Calu3 (cell line): ENCODE data around the gene ACADSB. TPM values are rescaled to one million over a fixed set of nuclear protein-coding genes. Genes with fewer than 3 reads are reported as not detected.

Experiments used
- BruUV-seq: library from RNA; stranded (reverse); fragments of 400-500 nt; replicated peaks from 2 replicates; lab custom pipeline; 2021; lab: Mats Ljungman, UMichigan
- CTCF ChIA-PET: fragments of 300-600 bp; sonication (Branson Sonifier 250); formaldehyde crosslinking; loops from one replicate; lab custom pipeline; 2022; ENCODE audit warnings: antibody characterized with exemption; lab: Charles Lee
- DNase-seq: peaks from one replicate; pipeline ENCODE4 v3.0.0; 2022
- H3K27ac Mint-ChIP-seq: one replicate; pipeline ENCODE4 v1.8.0; 2022; ENCODE audit warnings: mixed read lengths; ENCODE audit not compliant: unreplicated experiment
- H3K27me3 Mint-ChIP-seq: one replicate; pipeline ENCODE4 v1.8.0; 2022; ENCODE audit warnings: mixed read lengths; ENCODE audit not compliant: unreplicated experiment
- H3K36me3 Mint-ChIP-seq: one replicate; pipeline ENCODE4 v1.8.0; 2022; ENCODE audit warnings: mild to moderate bottlenecking, moderate library complexity, mixed read lengths; ENCODE audit not compliant: insufficient read depth, unreplicated experiment
- H3K4me1 Mint-ChIP-seq: one replicate; pipeline ENCODE4 v1.8.0; 2022; ENCODE audit warnings: mild to moderate bottlenecking, low read depth, mixed read lengths; ENCODE audit not compliant: unreplicated experiment
- H3K4me3 Mint-ChIP-seq: one replicate; pipeline ENCODE4 v1.8.0; 2022; ENCODE audit warnings: mild to moderate bottlenecking, low read depth, moderate library complexity, mixed read lengths; ENCODE audit not compliant: unreplicated experiment
- H3K9me3 Mint-ChIP-seq: one replicate; pipeline ENCODE4 v1.8.0; 2022; ENCODE audit warnings: low read depth, mixed read lengths; ENCODE audit not compliant: unreplicated experiment
- CTCF ChIP-seq: fragments of 200-600 bp; IDR thresholded peaks from one replicate; pipeline ENCODE4 v1.8.0; 2022; ENCODE audit warnings: antibody characterized with exemption; ENCODE audit not compliant: unreplicated experiment
- intact Hi-C: fragments of 100-400 bp; cut with micrococcal nuclease; formaldehyde crosslinking; loops from one replicate; pipeline ENCODE4 v1.10.0; 2022; ENCODE audit not compliant: unreplicated experiment
- total RNA-seq: library from RNA; stranded (reverse); gene quantifications from 2 replicates; pipeline ENCODE4 v1.2.3, GENCODE V29; 2022

Gene ACADSB
- total RNA-seq, 1 experiment from 2014 or later, result 11.3 TPM

DNA sequence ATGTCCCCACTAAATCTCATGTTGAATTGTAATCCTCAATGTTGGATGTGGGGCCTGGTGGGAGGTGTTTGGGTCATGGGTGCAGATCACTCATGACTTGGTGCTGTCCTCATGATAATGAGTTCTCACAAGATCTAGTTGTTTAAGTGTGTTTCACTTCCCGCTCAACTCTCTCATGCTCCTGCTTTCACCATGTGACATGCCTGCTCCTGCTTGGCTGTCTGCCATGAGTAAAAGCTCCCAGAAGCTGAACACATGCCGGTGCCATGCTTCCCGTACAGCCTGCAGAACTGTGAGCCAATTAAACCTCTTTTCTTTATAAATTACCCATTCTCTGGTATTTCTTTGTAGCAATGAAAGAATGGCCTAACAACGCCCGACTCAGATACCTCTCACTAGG lies 34.8 kb upstream of the ACADSB start:
- H3K9me3 Mint-ChIP-seq, result peaks cover 2% of the 10 kb centered on the region
- no peak overlapping the region for H3K4me3 Mint-ChIP-seq
- H3K27ac Mint-ChIP-seq, result no peak overlapping the region
- H3K27me3 Mint-ChIP-seq, result no peaks in the 10 kb centered on the region
- intact Hi-C loops, result no loop called here
- BruUV-seq, result no TSS peak
- DNase-seq, result no peak
- H3K4me1 Mint-ChIP-seq, result no peaks in the 10 kb centered on the region
- CTCF ChIA-PET, result no interaction called here
- no peaks in the 10 kb centered on the region for H3K36me3 Mint-ChIP-seq
- TF ChIP-seq CTCF, result no peak

DNA sequence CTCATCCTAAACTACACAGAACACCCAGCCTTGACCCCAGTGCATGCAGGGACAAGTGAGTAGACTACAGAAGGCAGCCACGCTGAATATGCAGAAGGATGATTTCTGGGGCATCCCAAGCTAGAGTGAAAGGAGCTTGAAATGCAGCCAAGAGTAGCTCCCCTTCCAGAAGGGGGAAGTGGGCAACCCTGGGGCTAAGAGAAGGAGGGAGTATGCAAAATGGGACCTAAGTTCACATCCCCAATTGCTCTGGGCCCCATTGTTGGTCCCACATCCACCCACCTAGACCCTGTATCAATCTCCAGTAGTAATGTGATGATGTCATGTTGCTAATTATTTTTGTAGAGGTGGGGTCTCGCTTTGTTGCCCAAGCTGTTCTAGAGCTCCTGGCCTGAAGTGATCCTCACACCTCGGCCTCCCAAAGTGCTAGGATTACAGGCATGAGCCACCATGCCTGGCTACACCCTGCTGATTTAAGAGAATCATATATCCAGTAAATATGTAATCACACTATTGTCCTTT lies 34.2 kb upstream of the ACADSB start:
- no TSS peak for BruUV-seq

GRCh38 chr10:122980209-122981065 lies 28.4 kb upstream of the ACADSB start, which contains the start of gene PSTK:
Gene PSTK (plus strand): TSS chr10:122980401. CDS start chr10:122980480, 79 bp downstream.
- BruUV-seq, result TSS peak; percentile 94
- peak; percentile 79 for DNase-seq
- Mint-ChIP-seq H3K27ac (peak within 1 kb of the TSS; percentile 87), H3K4me1 (no peaks in the 10 kb centered on the region), H3K9me3 (no peaks in the 10 kb centered on the region), H3K27me3 (no peaks in the 10 kb centered on the region), H3K36me3 (peaks cover 25% of the 10 kb centered on the region), H3K4me3 (peak within 1 kb of the TSS; percentile 82)
- TF ChIP-seq CTCF, result peak; percentile 72
- CTCF ChIA-PET, result interaction anchor here (0.5 kb wide), 1 partner anchor 936 kb away, joined by 3 read pairs; no protein-coding TSS in a partner anchor
- intact Hi-C loops, result no loop called here

More for the DNA sequence above, 34.2 kb upstream of the ACADSB start:
- H3K27me3 Mint-ChIP-seq, result no peaks in the 10 kb centered on the region
- no peak overlapping the region for H3K4me3 Mint-ChIP-seq
- DNase-seq, result no peak
- no peak overlapping the region for H3K27ac Mint-ChIP-seq
- H3K4me1 Mint-ChIP-seq, result no peaks in the 10 kb centered on the region
- TF ChIP-seq CTCF, result no peak
- CTCF ChIA-PET, result no interaction called here
- H3K9me3 Mint-ChIP-seq, result no peaks in the 10 kb centered on the region
- intact Hi-C loops, result no loop called here
- peaks cover 1% of the 10 kb centered on the region for H3K36me3 Mint-ChIP-seq

DNA sequence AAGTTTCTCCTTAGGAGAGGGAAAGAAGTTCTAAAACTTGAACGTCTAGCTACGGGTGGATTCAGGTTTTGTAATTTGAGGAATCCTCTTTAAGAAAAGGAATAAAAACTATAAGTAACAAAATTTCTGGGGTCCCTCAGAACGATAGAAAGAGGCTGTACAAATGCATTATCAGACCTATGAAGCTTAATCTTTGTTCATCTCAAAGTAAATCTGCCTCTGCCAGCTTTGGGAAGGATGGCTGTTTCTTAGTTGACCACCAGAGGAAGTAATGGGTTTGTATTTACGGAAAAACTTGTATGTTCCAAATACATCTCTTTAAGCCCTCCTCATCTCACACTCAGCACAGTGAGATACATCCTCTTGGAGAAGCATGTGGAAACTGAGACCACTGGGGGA lies 27.7 kb upstream of the ACADSB start:
- intact Hi-C loops, result no loop called here

More for the DNA sequence above, 27.7 kb upstream of the ACADSB start:
- Mint-ChIP-seq H3K27ac (peak overlapping the region; percentile 87), H3K4me3 (peak overlapping the region; percentile 82), H3K36me3 (peaks cover 26% of the 10 kb centered on the region), H3K4me1 (no peaks in the 10 kb centered on the region), H3K27me3 (no peaks in the 10 kb centered on the region), H3K9me3 (no peaks in the 10 kb centered on the region)
- DNase-seq, result peak; percentile 3
- peak; percentile 32 for TF ChIP-seq CTCF
- TSS peak; percentile 68 for BruUV-seq
- CTCF ChIA-PET, result interaction anchor here (0.5 kb wide), 1 partner anchor 935 kb away, joined by 3 read pairs; no protein-coding TSS in a partner anchor
